ENCODE measurements around the gene IQCK. TPM values are rescaled to one million over a fixed set of nuclear protein-coding genes. Genes with fewer than 3 reads are reported as not detected.

Gene IQCK
- total RNA-seq, 1 donor from 2014 or later: 3.2 TPM

- H3K27ac Mint-ChIP-seq: no peak overlapping the region
Measured at GRCh38 chr16:19722269-19722952, 4.3 kb downstream of the IQCK start.

DNA sequence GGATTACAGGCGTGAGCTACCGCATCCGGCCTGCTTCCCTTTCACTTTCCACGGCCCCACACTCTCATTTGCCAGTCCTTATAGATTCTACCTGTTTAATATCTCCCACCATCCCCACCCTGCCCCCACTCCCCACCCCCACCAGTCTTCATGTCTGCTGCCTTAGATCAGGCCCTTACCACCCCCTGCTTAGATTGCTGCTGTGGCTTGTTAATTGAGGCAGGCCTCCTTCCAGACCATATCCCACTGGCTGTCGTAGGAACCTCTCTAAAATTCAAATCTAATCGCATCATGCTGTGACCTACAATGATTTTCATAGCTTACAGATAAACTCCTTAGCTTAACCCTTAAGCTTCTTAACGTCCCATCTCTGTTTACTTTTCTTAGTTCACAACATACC lies 4.9 kb downstream of the IQCK start:
- peaks cover 3% of the 10 kb centered on the region for H3K36me3 Mint-ChIP-seq (ENCODE audit: low read depth)
- ATAC-seq (ENCODE audit: low read depth) (no peak), DNase-seq (no peak)
- H3K4me1 Mint-ChIP-seq: peaks cover 4% of the 10 kb centered on the region
- no peaks in the 10 kb centered on the region for H3K27me3 Mint-ChIP-seq
- no peak overlapping the region for H3K4me3 Mint-ChIP-seq
- ChIA-PET CTCF (no interaction called here), POLR2A (no interaction called here)
- no peak overlapping the region for H3K27ac Mint-ChIP-seq
- intact Hi-C loops (cut with micrococcal nuclease): no loop called here
- TF ChIP-seq CTCF (IDR thresholded peaks at IDR 0.05): no peak
- no peaks in the 10 kb centered on the region for H3K9me3 Mint-ChIP-seq

More at GRCh38 chr16:19722269-19722952, 4.3 kb downstream of the IQCK start:
- Mint-ChIP-seq H3K36me3 (ENCODE audit: low read depth) (peaks cover 7% of the 10 kb centered on the region), H3K27me3 (no peaks in the 10 kb centered on the region), H3K4me3 (no peak overlapping the region), H3K9me3 (no peaks in the 10 kb centered on the region), H3K4me1 (peaks cover 7% of the 10 kb centered on the region)
- TF ChIP-seq CTCF (IDR thresholded peaks at IDR 0.05): no peak
- ATAC-seq (ENCODE audit: low read depth): no peak
- intact Hi-C loops (cut with micrococcal nuclease): no loop called here
- DNase-seq: no peak
- CTCF ChIA-PET: no interaction called here
- POLR2A ChIA-PET: interaction anchor here (0.7 kb wide), 1 partner anchor 496 kb away, joined by 4 read pairs; no protein-coding TSS in a partner anchor

DNA sequence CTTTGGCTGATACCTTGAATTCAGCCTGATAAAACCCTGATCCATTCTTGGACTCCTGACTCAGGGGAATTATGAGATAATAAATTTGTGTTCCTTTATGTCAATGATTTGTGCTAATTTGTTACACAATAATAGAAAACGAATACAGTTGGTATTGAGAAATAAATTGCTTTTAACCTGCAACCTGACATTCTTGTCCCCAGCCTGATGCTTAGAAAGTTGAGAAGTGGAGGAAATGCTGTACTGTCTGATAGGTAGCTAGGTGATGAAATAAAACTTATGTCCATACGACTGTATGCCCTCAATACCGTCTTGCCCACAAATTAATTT lies 10.5 kb downstream of the IQCK start:
- ChIA-PET CTCF (no interaction called here), POLR2A (no interaction called here)
- Mint-ChIP-seq H3K4me3 (no peak overlapping the region), H3K27me3 (no peaks in the 10 kb centered on the region), H3K27ac (no peak overlapping the region), H3K36me3 (ENCODE audit: low read depth) (no peaks in the 10 kb centered on the region), H3K9me3 (no peaks in the 10 kb centered on the region), H3K4me1 (no peaks in the 10 kb centered on the region)
- ATAC-seq (ENCODE audit: low read depth): no peak
- DNase-seq: no peak
- TF ChIP-seq CTCF (IDR thresholded peaks at IDR 0.05): no peak
- intact Hi-C loops (cut with micrococcal nuclease): no loop called here

DNA sequence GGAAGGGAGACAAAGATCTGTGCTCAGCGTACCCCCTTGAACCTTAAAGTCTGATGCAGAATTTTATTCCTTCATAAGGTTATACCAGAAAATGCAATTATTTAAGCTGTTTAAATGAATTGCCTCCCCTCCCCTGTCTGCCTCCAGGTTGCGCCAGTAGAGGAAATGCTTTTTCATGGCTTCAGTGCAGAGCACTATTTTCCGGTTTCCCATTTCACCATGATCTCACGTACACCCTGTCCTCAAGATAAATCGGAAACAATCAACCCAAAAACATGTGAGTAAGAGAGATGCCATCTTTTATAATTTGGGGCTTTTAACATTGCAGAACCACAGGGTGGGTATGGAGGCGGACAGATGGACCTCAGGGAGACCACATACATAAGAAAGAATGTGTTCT lies 15.5 kb downstream of the IQCK start:
- Mint-ChIP-seq H3K9me3 (no peaks in the 10 kb centered on the region), H3K36me3 (ENCODE audit: low read depth) (no peaks in the 10 kb centered on the region)
- TF ChIP-seq CTCF (IDR thresholded peaks at IDR 0.05): no peak

GRCh38 chr16:19735074-19735867 lies 17.2 kb downstream of the IQCK start:
- H3K36me3 Mint-ChIP-seq (ENCODE audit: low read depth): no peaks in the 10 kb centered on the region
- ChIA-PET CTCF (no interaction called here), POLR2A (no interaction called here)
- TF ChIP-seq CTCF (IDR thresholded peaks at IDR 0.05): no peak
- H3K4me3 Mint-ChIP-seq: no peak overlapping the region
- no peak overlapping the region for H3K27ac Mint-ChIP-seq
- no peaks in the 10 kb centered on the region for H3K27me3 Mint-ChIP-seq
- H3K9me3 Mint-ChIP-seq: no peaks in the 10 kb centered on the region
- H3K4me1 Mint-ChIP-seq: no peaks in the 10 kb centered on the region
- intact Hi-C loops (cut with micrococcal nuclease): no loop called here
- no peak for DNase-seq
- ATAC-seq (ENCODE audit: low read depth): no peak

More for the DNA sequence above, 15.5 kb downstream of the IQCK start:
- DNase-seq: no peak
- no peak overlapping the region for H3K4me3 Mint-ChIP-seq
- H3K27me3 Mint-ChIP-seq: no peaks in the 10 kb centered on the region
- no peak for ATAC-seq (ENCODE audit: low read depth)
- POLR2A ChIA-PET: no interaction called here
- no peak overlapping the region for H3K27ac Mint-ChIP-seq
- CTCF ChIA-PET: no interaction called here
- intact Hi-C loops (cut with micrococcal nuclease): no loop called here
- H3K4me1 Mint-ChIP-seq: no peaks in the 10 kb centered on the region
